NCI-H1092 treated with DMSO at 0.1 percent for 48 hours (cell line): ENCODE results near the gene CTXND2.

Experiments used
- DNase-seq: peaks from one replicate; lab custom pipeline; 2025; lab: John Stamatoyannopoulos, UW

The CTXND2 gene

DNA sequence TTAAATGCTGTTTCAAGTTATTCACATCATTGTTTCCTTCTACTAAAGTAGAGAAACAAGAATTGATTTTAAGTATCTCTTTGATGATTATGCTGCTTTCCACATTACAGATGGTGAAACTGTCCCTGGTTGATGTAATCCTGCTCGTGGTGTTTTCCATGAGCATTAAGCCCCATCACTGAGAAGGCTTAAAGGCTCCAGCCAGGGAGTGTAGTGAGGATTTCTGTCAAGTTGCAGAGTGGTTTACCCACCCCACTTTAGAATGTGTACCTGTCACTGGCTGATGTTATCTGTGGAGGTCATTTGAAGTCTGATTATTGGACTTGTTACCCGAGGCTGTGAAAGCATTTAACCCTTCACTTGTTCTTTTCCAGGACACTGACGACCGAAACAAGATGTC lies 74.8 kb downstream of the CTXND2 start:
- no peak for DNase-seq
